GM18508 (cell line): ENCODE results near the gene NRIP3.
"Not testable (repeated sequence)": the region's sequence is repeated elsewhere in the genome, so short reads cannot be mapped to it uniquely, and the experiment has no call there.

ENCODE experiments used
- ATAC-seq: cut with Tn5 transposase; IDR thresholded peaks from one replicate; pipeline ENCODE4 v1.9.1; 2021; ENCODE audit warnings: moderate number of reproducible peaks; ENCODE audit not compliant: insufficient read depth, unreplicated experiment

Gene NRIP3

DNA sequence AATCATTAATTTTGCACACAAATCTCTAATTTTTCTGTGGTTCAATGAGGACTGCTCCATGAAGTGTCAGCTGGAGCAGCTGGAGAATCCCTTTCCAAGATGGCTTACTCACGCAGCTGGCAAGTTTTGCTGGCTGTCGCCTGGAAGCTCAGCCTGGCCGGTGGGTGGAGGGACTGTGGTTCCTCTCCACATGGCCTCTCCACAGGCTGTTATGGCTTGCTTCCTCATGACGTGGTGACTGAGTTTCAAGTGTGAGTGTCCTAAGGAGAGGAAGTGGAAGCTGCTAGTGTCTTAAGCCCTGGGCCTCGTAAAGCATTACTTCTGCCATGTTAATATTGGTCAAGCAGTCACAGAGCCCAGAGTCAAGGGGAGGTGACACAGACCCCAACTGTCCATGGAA lies 14.0 kb upstream of the NRIP3 start:
- no peak for ATAC-seq

- no peak for ATAC-seq
Observed at GRCh38 chr11:9016916-9017642, 13.3 kb upstream of the NRIP3 start.

- no peak for ATAC-seq
Observed at GRCh38 chr11:9015677-9016076, 11.9 kb upstream of the NRIP3 start.

DNA sequence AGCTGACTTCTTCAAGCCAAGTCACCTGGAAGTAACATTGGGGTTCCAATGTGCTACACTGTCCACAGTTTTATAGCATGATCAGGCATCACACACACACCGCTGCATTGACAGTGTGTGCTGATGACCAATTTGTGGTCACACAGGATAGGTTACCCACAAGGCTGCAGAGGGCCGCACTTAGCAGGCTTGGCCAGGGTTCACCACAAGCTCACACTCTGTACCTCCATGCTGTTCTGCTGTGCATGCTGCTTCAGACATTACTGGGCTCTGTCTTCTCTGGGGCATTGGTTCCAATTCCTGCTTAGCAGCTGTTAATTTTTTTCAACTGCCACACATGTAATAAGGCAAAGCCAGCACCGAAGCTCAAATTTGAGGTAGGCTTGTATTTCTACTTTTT lies 11.0 kb upstream of the NRIP3 start:
- no peak for ATAC-seq

DNA sequence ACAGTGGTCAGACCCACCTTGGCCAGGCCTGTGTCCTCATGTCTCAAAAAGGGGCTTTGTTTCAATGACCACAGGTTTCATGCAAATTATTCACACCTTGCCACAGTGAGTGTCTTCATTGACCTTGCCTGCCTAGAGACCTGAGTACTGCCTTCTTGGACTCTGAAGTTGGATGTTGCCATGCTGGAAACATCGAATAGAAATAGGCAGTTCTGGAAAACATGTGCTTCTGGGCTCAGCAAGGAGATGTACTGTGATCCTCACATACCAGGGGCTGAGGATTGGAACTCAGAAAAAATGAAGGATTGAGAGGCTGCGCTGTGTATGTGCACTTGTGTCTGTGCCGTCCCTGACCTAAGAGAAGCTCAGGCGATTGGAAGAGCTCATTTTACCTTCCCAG lies 9.6 kb upstream of the NRIP3 start:
- ATAC-seq: no peak

GRCh38 chr11:9009538-9009937 lies 5.7 kb upstream of the NRIP3 start:
- ATAC-seq: not testable (repeated sequence)

GRCh38 chr11:9008661-9009060 lies 4.9 kb upstream of the NRIP3 start:
- no peak for ATAC-seq

DNA sequence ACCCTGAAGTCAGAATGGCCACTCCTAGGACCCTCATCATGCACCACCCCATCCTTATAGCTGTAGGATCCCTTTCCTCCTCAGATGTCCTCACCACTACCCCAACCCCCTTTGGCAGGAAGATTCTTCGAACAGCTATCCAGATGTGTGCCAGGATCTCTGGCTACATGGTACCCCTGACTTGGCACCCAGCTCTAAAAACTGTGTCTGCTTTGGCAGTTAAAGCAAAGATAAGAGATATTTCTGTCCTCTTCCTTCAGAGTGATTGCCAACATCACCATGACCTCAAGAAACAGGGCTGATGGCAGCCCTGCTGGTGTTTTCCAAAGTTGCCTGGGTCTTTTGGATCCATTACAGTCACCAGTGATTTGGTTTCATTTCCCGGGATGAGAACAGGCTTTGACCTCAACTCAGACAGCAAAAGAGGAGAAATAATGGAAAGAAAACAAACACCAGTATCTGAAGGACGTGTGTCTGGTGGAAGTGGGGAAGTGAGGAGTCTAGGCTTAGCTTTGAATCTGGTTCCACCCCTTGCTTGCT lies 4.3 kb upstream of the NRIP3 start:
- no peak for ATAC-seq

GRCh38 chr11:9005087-9005486 lies 1.3 kb upstream of the NRIP3 start:
- no peak for ATAC-seq

DNA sequence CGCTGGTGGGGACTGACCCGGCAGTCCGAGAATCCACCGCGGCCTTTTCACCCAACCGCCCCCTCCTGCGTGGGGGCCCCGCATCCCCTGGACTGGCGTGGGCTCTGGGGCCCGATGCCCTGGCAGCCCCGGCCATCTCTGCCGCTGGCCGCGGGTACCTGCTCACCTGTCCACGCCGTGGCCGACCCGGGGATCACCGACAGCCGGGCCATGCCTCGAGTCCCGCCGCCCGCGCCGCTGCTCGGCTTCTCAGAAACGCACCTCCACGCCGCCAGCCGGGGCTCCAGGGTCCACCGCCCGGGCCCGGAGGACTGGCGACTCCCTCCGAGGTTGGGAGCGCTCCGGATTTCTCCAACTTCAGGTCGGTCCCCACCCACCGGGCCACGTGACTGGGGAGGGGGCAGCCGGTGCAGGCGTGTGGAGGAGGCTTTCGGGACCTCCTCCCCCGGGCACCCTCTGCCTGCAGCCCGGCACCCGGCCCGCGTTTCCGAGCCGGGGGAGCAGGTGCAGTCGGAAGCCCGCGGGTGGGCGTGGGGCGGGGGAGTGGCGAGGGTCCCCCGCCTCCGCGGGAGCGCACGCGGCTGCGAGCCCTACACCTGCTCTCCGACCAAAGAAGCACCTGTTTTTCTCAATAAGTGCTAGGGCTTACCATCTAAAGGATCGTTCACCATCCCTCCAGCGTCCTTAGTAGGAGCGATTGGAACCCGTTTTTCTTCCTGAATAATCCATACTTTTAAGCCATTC lies 554 bp upstream of the NRIP3 start:
- no peak for ATAC-seq

DNA sequence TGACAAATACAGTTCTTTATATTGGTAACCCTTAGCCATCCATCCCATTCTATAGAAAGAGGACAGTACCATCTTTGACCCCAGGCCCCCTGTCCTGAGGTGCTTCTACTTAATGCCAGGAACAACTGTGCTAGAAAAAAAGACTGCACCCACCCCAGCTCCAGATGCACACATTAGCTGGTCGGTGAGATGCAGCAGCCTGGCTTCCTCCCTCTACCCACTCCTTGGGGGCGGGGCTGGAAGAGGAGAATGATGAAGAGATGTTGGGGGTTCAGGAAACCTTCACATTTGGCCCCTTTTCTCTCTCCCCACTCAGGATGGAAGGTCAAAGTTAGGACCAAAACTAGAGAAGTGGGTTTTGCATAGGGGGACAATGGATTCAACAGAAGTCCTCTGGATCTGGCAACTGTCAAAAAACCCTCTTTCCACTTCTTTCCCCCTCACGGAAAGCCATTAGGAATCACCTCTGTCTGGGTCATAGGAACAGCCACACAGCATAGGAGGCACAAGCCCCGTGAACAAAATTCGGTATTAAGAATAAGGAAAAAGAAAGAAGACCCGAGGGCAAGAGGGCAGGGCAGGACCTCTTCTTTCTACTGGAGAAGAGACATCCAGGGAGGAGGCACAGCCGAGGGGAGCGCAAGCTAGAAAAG lies 755 bp downstream of the NRIP3 start:
- ATAC-seq: no peak

- no peak for ATAC-seq
Observed at GRCh38 chr11:9001736-9002135, 2.1 kb downstream of the NRIP3 start.

DNA sequence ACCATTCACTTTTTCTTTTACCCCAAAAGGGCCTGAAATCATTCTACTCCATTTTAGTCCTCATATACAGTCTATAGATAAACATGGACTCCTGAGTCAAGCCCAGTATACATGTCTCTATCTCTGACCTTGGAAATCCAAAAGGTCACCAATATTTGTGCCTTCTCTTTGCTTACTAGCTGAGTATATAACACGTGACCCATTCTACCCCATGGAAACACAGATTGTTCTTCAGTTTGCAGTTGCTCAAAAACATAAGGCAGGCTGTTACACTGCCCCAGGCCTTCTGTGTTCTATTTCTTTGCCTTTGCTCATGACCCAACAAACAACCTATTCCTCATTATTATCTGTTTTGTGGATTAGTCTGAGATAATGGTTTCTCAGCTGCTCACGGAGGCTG lies 5.8 kb downstream of the NRIP3 start:
- no peak for ATAC-seq

GRCh38 chr11:8997451-8997850 lies 6.3 kb downstream of the NRIP3 start:
- ATAC-seq: no peak

DNA sequence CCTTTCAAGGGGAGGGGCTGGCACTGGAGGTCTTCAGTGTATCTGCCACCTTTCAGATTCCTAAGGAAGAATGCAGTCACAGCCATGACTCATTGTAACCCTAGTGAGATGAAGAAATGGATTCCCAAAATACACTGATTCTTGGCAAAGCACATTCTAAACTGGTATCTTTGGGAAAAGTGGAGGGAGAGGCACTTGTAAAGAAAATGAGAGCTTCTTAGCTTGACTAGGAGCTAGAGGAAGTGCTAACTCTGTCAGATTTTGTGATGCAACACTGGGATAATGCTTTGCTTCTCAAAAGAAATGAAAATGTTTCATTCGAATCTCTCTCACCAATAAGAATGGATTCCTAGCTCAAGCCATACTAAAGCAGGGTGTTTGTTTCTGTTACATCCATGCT lies 14.3 kb downstream of the NRIP3 start:
- ATAC-seq: no peak

- ATAC-seq: no peak
Observed at GRCh38 chr11:8988329-8989234, 15.2 kb downstream of the NRIP3 start.

GRCh38 chr11:8987446-8987845 lies 16.4 kb downstream of the NRIP3 start:
- ATAC-seq: no peak

GRCh38 chr11:8986772-8987171 lies 17.0 kb downstream of the NRIP3 start:
- ATAC-seq: not testable (repeated sequence)

DNA sequence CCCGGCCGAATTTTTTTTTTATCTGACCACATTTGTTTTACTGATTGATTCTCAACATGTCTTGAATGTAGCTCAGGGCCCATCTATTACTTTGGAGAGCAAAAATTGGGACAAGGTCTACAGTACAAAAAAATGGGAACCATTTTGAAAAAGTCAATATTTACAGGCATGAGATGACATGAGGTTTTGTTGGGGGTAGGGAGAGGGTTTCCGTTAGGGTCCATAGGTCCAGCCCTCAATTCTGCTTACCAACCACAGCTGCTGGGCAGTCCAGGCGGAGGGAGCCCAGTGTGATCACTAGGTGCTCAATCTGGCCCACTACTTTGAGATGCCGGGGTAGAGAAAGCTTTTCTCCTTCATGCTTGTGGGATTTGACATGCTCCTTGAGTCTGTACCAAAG lies 18.3 kb downstream of the NRIP3 start:
- no peak for ATAC-seq

GRCh38 chr11:8983552-8983951 lies 20.2 kb downstream of the NRIP3 start:
- ATAC-seq: no peak
